ENCODE measurements around the gene RBP3.

Gene RBP3

DNA sequence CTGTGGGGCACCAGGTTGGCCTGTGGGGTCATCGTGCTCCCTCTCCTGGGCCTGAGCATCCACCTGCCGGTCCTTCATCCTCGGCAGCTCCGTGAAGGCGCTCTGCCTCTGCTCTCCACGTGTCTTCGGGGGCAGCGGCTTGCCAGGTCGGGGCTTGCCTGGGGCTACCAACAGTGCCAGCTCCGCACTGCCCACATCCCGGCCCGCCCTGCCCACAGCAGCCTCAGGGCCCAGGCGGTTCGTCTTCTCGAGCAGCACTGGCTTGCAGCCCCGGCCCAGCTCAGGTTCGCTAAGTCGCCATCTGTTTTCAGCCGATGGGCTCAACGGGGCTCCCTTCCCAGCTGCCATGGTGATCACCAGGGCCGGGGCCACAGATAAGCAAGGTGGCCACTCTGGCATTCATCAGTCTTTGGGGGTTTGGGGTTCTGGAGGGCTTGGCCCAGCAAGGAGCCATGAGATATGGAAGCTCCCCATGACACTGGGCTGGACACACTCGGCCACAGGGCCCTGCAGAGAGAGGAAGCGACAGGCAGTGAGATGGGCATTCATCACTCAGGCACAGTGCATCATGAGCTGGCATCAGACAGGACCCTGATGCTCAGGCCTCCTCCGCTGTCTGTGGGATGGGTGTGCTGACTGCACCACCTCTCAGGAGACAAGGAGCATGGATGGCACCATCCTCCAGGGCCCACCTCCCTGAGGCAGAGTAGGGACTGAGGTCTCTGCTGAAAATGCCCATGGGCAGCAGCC lies 20.4 kb downstream of the RBP3 start:
- H3K27me3 ChIP-seq (ENCODE audit: insufficient read depth, low read length), result no peaks in the 10 kb centered on the region
- H3K36me3 ChIP-seq (ENCODE audit: insufficient read depth, low read length), result no peaks in the 10 kb centered on the region
- H3K4me3 ChIP-seq (ENCODE audit: low read length), result no peak overlapping the region
- H3K9me3 ChIP-seq (ENCODE audit: low read length), result no peaks in the 10 kb centered on the region
- no peak overlapping the region for H2AFZ ChIP-seq (ENCODE audit: low read depth, low read length)
- no peaks in the 10 kb centered on the region for H3K4me1 ChIP-seq (ENCODE audit: insufficient read depth, low read length)

DNA sequence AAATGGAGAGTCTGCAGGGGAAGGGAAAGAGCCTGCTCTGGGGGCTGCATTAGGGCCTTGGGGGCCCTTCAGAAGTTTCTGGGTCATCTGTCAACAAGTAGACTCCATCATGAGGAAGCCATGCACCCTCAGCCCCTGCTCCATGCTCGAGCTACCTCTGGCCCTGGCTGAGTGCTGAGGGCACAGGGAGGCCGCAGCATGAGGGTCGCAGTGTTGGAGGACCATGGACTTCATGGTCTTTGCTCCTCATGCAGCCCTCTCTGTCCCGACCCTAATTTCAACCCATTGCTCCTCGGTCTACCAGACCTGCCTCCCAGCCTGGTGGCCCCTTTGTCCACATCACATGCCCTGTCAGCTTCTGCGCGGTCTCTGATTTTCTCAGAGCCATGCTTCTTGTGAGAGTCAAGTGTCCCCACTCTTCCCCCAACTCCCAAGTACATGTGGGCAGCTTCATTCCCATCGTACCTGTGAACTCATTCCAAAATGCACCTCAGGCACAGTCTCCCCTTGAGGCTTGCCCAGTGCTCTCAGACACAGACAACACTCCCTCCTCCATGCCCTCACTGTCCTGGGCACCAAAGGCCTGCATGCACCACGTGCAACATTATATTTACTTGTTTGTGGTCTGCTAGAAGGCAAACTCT lies 21.2 kb downstream of the RBP3 start:
- no peaks in the 10 kb centered on the region for H3K4me1 ChIP-seq (ENCODE audit: insufficient read depth, low read length)
- H3K4me3 ChIP-seq (ENCODE audit: low read length), result no peak overlapping the region
- no peaks in the 10 kb centered on the region for H3K27me3 ChIP-seq (ENCODE audit: insufficient read depth, low read length)
- no peaks in the 10 kb centered on the region for H3K9me3 ChIP-seq (ENCODE audit: low read length)
- H3K36me3 ChIP-seq (ENCODE audit: insufficient read depth, low read length), result no peaks in the 10 kb centered on the region
- H2AFZ ChIP-seq (ENCODE audit: low read depth, low read length), result no peak overlapping the region

DNA sequence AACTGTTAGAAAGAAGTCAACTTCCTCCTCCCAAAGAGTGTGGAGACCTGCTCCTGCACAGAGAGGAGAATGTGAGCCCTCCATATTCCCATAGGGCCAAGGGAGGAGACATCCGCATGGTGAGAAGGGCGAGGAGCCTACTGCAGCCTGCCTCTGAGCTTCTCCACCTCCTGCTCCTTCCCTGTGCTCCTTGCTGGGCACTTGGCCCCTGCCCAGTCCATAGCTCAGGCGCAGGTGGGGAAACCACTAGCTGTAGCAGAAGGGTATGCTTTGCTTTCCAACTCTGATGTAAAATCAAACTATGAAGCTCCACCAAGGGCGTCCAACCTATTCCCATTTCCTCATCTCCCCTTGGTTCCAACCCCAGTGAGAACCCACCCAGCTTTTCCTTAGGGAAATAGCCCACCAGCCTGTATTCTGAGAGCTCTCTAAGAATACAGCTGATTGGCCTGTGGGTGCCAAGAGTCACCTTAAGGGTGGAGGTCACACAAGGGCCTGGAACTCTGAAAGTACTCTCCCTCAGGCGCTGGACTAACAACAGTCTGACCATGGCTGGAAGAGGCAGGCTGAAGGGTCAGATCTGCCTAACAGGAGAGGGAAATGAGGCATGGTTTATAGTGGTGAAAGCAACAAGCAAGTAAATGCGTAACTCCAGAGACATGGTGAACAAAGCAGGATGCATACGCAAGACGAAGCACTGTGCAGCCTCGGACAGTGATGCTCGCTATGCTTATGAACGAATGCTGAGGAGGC lies 22.0 kb downstream of the RBP3 start:
- Histone ChIP-seq H3K4me3 (ENCODE audit: low read length) (no peak overlapping the region), H3K9me3 (ENCODE audit: low read length) (no peaks in the 10 kb centered on the region), H3K27me3 (ENCODE audit: insufficient read depth, low read length) (no peaks in the 10 kb centered on the region), H3K36me3 (ENCODE audit: insufficient read depth, low read length) (no peaks in the 10 kb centered on the region), H2AFZ (ENCODE audit: low read depth, low read length) (no peak overlapping the region), H3K4me1 (ENCODE audit: insufficient read depth, low read length) (no peaks in the 10 kb centered on the region)

DNA sequence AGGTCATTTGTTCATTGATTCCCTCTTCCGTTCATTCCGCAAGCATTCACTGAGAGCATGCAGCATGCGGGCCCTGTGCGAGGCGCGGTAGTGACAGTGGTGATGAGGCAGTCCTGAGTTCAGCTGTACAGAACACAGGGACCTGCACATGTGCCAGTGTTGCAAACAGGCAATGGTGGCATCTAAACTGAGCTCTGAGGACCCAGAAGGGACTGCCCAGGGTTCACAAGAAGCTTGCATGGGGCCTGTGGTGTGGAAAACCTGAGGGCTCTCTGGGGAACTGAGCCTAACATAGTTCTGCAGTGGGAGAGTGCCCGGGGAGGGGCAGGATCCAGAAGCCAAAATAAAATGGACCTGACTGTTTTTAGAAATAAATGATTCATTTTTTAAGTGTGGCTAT lies 22.7 kb downstream of the RBP3 start:
- no peaks in the 10 kb centered on the region for H3K27me3 ChIP-seq (ENCODE audit: insufficient read depth, low read length)
- no peaks in the 10 kb centered on the region for H3K36me3 ChIP-seq (ENCODE audit: insufficient read depth, low read length)
- H3K9me3 ChIP-seq (ENCODE audit: low read length), result no peaks in the 10 kb centered on the region
- no peak overlapping the region for H2AFZ ChIP-seq (ENCODE audit: low read depth, low read length)
- H3K4me1 ChIP-seq (ENCODE audit: insufficient read depth, low read length), result no peaks in the 10 kb centered on the region
- H3K4me3 ChIP-seq (ENCODE audit: low read length), result no peak overlapping the region

DNA sequence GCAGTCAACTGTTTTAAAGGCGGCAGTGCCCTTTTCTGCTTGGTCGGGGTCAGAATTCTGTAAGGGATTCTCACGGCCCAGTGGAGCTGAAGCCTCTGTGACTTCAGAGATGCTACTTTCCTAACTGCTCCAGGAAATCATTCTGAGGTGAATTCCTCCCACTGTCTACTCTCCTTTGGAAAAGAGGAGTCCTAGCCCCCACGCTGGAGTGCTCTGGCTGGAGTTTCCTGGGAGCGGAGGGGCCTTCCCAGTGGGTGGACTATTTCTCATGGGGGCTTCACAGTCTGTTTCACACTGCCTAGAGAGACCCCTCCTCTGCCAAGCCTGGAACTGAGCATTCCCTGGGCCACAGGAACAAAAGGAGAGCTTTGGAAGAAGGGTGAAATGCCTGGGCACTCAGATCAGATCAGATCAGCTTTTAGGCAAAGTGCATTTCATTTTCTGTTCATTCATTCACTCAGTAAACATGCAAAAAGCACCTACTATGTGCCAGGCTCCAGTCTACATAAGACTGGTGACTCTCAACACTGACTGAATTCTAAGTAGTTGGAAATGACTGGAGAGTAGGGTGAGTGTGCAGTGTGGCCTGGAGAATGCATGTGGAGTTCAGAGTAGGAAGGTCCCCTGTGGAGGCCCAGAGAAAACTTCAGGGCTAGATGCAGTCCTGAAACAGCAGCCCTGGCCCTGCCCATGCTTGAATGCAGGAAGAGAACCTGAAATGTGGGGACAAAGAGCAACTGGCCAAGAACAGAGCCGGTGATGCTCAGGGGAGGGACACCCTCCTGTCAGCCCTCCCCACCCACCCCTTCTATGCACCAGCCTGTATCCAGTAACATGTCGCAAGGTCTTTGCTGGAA lies 23.7 kb downstream of the RBP3 start:
- Histone ChIP-seq H3K4me1 (ENCODE audit: insufficient read depth, low read length) (no peaks in the 10 kb centered on the region), H3K9me3 (ENCODE audit: low read length) (no peaks in the 10 kb centered on the region), H3K36me3 (ENCODE audit: insufficient read depth, low read length) (no peaks in the 10 kb centered on the region), H3K27me3 (ENCODE audit: insufficient read depth, low read length) (no peaks in the 10 kb centered on the region), H2AFZ (ENCODE audit: low read depth, low read length) (no peak overlapping the region), H3K4me3 (ENCODE audit: low read length) (no peak overlapping the region)

DNA sequence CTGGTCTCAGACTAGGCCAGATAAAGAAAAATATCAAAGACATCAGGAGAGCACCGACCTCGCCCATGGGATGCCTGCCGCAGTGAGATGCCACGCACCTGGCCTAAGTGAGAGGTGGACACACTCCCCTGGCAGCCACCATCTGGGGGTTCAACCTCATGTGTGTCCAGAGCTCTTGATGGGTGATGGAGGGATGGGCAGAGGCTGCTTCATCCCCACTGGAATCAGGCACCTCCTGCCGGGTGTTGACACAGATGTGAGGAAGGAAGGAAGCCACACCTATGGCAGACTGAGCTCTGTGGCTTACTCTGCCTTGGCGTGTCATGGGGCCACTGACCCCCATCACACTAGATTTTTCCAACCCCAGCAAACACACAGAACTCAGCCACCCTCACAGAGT lies 24.6 kb downstream of the RBP3 start:
- Histone ChIP-seq H3K4me3 (ENCODE audit: low read length) (no peak overlapping the region), H3K27me3 (ENCODE audit: insufficient read depth, low read length) (no peaks in the 10 kb centered on the region), H3K36me3 (ENCODE audit: insufficient read depth, low read length) (no peaks in the 10 kb centered on the region), H2AFZ (ENCODE audit: low read depth, low read length) (no peak overlapping the region), H3K4me1 (ENCODE audit: insufficient read depth, low read length) (no peaks in the 10 kb centered on the region), H3K9me3 (ENCODE audit: low read length) (no peaks in the 10 kb centered on the region)

DNA sequence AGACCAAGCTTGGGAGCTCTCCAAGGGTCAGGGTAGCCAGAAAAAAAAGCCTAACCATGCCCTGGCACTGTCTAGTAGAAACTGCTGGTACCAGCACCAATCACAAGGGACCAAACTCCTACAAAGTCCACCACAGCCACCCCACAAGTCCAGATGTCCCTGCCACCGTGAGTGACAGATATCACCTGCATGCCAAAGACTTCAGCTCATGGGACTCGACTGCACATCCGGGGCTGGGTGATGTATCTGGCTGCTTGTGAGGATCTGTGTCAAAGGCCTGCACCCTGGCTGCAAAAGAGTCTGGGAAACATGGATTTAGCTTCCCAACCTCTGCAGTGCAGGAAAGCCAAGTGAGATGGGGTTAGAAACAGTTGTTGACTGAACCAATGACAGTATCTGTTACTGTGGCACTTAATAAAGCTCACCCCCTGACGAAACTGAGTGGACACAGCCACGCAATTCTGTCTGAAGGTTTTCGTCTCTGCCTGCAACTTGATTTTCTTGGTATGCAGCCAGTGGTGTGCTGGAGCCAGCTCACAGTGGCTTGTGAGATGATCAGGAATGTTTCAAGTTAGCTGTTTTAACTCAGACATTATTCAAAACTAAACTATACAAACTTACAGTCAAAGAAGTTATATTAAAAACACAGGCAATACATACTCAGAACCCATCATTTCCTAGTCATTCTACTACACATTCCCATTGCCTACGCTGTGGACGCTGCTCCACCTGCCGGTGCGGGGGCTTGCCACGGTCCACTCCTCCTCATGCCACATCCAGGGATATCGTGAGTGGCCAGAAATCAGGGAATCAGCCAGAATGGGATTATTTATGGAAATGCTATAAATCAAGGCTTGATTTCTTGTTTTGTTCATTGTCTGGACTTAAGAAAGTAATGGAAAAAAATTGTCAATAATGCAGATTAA lies 26.7 kb downstream of the RBP3 start:
- H3K9me3 ChIP-seq (ENCODE audit: low read length), result no peaks in the 10 kb centered on the region
- H3K4me1 ChIP-seq (ENCODE audit: insufficient read depth, low read length), result no peaks in the 10 kb centered on the region
- no peaks in the 10 kb centered on the region for H3K36me3 ChIP-seq (ENCODE audit: insufficient read depth, low read length)
- no peak overlapping the region for H3K4me3 ChIP-seq (ENCODE audit: low read length)
- H3K27me3 ChIP-seq (ENCODE audit: insufficient read depth, low read length), result no peaks in the 10 kb centered on the region
- H2AFZ ChIP-seq (ENCODE audit: low read depth, low read length), result no peak overlapping the region

DNA sequence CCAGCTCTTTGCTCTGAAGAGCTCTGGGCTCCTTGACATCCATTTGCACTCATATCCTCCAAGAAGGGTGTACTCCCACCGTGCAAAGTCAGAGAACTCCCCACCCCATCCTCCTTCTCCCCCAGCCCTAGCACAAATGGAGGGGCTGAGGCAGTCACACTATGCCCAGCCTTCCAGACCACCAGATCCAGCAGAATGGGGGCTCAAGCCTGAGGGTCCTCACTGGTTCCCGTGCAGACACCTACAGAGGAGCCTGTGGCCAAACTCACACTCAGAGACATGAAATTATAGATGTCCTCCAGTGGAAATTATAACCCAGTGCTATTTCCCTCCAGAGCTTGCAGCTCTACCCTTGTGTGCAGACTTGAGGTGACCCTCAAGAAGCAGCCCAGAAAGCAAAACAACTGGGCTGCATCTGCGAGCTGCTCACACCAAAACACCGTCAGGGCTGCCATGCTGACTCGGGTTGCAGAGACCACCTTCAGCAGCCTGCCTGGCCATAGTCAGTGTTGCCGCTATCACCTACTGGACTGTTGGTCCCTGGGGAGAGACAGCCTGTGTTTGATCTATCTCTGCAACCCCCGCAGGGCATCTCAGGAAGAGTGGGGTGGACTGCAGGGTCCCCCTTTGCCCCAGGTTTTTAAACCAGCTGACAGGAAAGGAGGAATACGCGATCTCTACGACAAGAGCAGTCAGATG lies 28.5 kb downstream of the RBP3 start:
- Histone ChIP-seq H3K4me3 (ENCODE audit: low read length) (no peak overlapping the region), H3K4me1 (ENCODE audit: insufficient read depth, low read length) (no peaks in the 10 kb centered on the region), H3K27me3 (ENCODE audit: insufficient read depth, low read length) (no peaks in the 10 kb centered on the region), H3K9me3 (ENCODE audit: low read length) (no peaks in the 10 kb centered on the region), H3K36me3 (ENCODE audit: insufficient read depth, low read length) (no peaks in the 10 kb centered on the region), H2AFZ (ENCODE audit: low read depth, low read length) (no peak overlapping the region)

DNA sequence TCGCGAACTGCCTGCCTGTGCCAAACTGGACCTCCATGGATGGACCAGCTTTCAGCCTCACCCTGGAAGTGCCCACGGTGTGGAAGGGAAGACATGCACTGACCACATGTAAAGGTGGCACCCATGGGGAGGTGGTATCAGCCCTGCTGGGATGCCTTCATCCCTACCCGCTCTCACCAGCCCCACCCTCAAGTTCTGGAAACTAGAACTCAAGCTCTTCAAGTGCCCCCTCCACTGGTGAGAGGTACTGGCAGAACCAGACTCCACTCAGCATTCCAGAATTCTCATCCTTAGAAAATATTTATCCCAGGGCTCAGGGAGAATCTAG lies 30.0 kb downstream of the RBP3 start:
- H2AFZ ChIP-seq (ENCODE audit: low read depth, low read length), result no peak overlapping the region
- H3K36me3 ChIP-seq (ENCODE audit: insufficient read depth, low read length), result no peaks in the 10 kb centered on the region
- H3K9me3 ChIP-seq (ENCODE audit: low read length), result no peaks in the 10 kb centered on the region
- no peaks in the 10 kb centered on the region for H3K4me1 ChIP-seq (ENCODE audit: insufficient read depth, low read length)
- H3K27me3 ChIP-seq (ENCODE audit: insufficient read depth, low read length), result no peaks in the 10 kb centered on the region
- no peak overlapping the region for H3K4me3 ChIP-seq (ENCODE audit: low read length)

DNA sequence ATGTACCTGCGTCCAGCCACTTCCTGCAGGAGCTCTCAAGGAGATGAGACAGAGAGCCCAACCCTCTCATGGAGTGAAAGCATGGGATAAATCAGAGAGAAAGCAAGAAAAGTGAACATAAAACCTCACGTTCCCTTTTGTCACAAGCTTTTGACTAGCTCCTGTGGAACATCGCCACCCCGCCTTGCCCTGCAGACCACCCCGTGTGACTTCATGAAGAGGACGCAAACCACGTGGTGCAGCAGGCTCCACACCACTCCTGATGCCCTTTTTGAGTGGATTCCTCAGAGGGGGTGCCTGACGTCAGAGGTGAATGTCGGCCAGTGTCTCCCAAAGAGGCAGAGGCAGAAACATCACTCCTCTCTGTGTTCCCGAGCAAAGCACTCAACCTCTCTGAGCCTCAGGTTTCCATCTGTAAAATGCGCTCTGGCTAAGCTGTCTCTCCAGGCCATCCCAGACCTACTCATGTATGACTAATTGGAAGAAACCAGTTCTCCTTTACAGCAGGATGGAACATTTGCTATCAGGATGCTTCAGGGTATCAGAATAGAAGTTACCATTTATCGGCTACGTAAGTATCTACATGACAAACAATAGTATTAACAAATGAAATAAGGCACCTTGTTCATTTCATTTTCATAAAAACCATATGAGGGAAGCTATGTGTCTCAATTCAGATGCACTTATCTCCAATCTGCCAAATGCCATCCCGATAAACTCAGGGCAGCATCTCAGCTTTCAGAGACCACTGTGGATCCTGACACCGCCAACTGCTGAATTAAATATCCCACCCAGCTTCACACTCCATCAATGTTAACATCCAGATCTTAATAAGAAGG lies 30.7 kb downstream of the RBP3 start:
- peaks cover 4% of the 10 kb centered on the region for H3K4me1 ChIP-seq (ENCODE audit: insufficient read depth, low read length)
- no peaks in the 10 kb centered on the region for H3K36me3 ChIP-seq (ENCODE audit: insufficient read depth, low read length)
- no peaks in the 10 kb centered on the region for H3K27me3 ChIP-seq (ENCODE audit: insufficient read depth, low read length)
- no peak overlapping the region for H2AFZ ChIP-seq (ENCODE audit: low read depth, low read length)
- no peaks in the 10 kb centered on the region for H3K9me3 ChIP-seq (ENCODE audit: low read length)
- H3K4me3 ChIP-seq (ENCODE audit: low read length), result no peak overlapping the region

DNA sequence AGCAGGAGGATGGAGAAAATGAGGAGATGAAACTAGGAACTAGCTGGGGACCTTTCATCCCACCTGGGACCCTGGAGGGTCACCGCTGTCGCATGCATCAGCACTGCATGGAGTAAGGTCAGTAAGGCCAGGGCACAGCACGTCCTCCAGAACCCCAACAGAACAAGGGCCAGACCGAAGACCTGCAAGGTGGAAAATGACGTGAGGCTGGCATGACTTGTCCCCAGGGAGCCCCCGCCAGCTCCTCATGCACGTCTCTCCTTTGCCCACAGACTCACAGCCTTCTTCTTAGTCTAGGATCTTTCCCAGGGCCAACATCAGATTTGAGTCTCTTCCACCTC lies 31.3 kb downstream of the RBP3 start:
- peaks cover 6% of the 10 kb centered on the region for H3K4me1 ChIP-seq (ENCODE audit: insufficient read depth, low read length)
- H3K36me3 ChIP-seq (ENCODE audit: insufficient read depth, low read length), result no peaks in the 10 kb centered on the region
- H2AFZ ChIP-seq (ENCODE audit: low read depth, low read length), result no peak overlapping the region
- H3K4me3 ChIP-seq (ENCODE audit: low read length), result no peak overlapping the region
- H3K9me3 ChIP-seq (ENCODE audit: low read length), result no peaks in the 10 kb centered on the region
- H3K27me3 ChIP-seq (ENCODE audit: insufficient read depth, low read length), result no peaks in the 10 kb centered on the region

Data from neuron (in vitro differentiated cells).